Kidney epithelial cell (primary cell): Measurements from ENCODE around the gene PRLR. TPM values are rescaled to one million over a fixed set of nuclear protein-coding genes. Genes with fewer than 3 reads are reported as not detected.
"Not testable (repeated sequence)": the region's sequence is repeated elsewhere in the genome, so short reads cannot be mapped to it uniquely, and the experiment has no call there.

Experiments used
- DNase-seq: peaks from one replicate; pipeline ENCODE4 v3.0.0-alpha.2; 2010; ENCODE audit warnings: low read depth
- H3K27me3 ChIP-seq: 2 replicates; pipeline ENCODE4 v1.6.0; 2011; ENCODE audit warnings: low read length; ENCODE audit not compliant: control insufficient read depth, insufficient read depth
- H3K36me3 ChIP-seq: 2 replicates; pipeline ENCODE4 v1.5.1; 2011; ENCODE audit warnings: low read length; ENCODE audit not compliant: control insufficient read depth, insufficient read depth
- H3K4me3 ChIP-seq: 2 replicates; pipeline ENCODE4 v1.5.1; 2011; ENCODE audit warnings: low read depth, mild to moderate bottlenecking, control low read depth, low read length
- CTCF ChIP-seq: IDR thresholded peaks from 2 replicates; pipeline ENCODE4 v1.5.1; 2011; ENCODE audit warnings: mild to moderate bottlenecking, moderate library complexity, low read length, control low read depth, inconsistent platforms; ENCODE audit not compliant: insufficient read depth, poor library complexity, severe bottlenecking
- total RNA-seq: library from RNA; depleted of rRNA; stranded (reverse); fragments of >200 nt; gene quantifications from 2 replicates; pipeline ENCODE4 v1.2.3, GENCODE V29; 2015

Gene PRLR
- total RNA-seq, 1 donor from 2014 or later = 3.8 TPM

- no peak overlapping the region for H3K4me3 ChIP-seq
- no peak for DNase-seq
- no peaks in the 10 kb centered on the region for H3K27me3 ChIP-seq
- TF ChIP-seq CTCF = no peak
- H3K36me3 ChIP-seq = no peaks in the 10 kb centered on the region
Measured at GRCh38 chr5:35038891-35039290, 191.4 kb downstream of the PRLR start.

- H3K36me3 ChIP-seq = no peaks in the 10 kb centered on the region
- no peaks in the 10 kb centered on the region for H3K27me3 ChIP-seq
- TF ChIP-seq CTCF = no peak
- no peak for DNase-seq
- no peak overlapping the region for H3K4me3 ChIP-seq
Measured at GRCh38 chr5:35036536-35036935, 193.8 kb downstream of the PRLR start.

- H3K27me3 ChIP-seq, H3K4me3 ChIP-seq, H3K36me3 ChIP-seq, DNase-seq: not testable (repeated sequence)
Measured at GRCh38 chr5:35035929-35036328, 194.4 kb downstream of the PRLR start.

- no peak for DNase-seq
- TF ChIP-seq CTCF = no peak
- no peaks in the 10 kb centered on the region for H3K27me3 ChIP-seq
- H3K36me3 ChIP-seq = no peaks in the 10 kb centered on the region
- H3K4me3 ChIP-seq = no peak overlapping the region
Measured at GRCh38 chr5:35035271-35035670, 195.0 kb downstream of the PRLR start.

GRCh38 chr5:35032356-35032755 is 197.9 kb downstream of the PRLR start:
- H3K27me3 ChIP-seq = no peaks in the 10 kb centered on the region
- no peaks in the 10 kb centered on the region for H3K36me3 ChIP-seq
- H3K4me3 ChIP-seq = no peak overlapping the region
- TF ChIP-seq CTCF = no peak
- no peak for DNase-seq

- no peak for TF ChIP-seq CTCF
- no peaks in the 10 kb centered on the region for H3K36me3 ChIP-seq
- no peak overlapping the region for H3K4me3 ChIP-seq
- peak; percentile 84 for DNase-seq
- no peaks in the 10 kb centered on the region for H3K27me3 ChIP-seq
Measured at GRCh38 chr5:35031276-35031675, 199.0 kb downstream of the PRLR start.
